ENCODE data around the gene CYLD. TPM values are rescaled to one million over a fixed set of nuclear protein-coding genes. Genes with fewer than 3 reads are reported as not detected.

CYLD gene
- total RNA-seq, result 55.8 and 85.4 TPM in 2 replicates

GRCh38 chr16:50741781-50742575 lies at the start of gene CYLD:
Gene CYLD, plus strand, starts transcription at chr16:50742086. Its CDS starts 7,613 bp downstream, at chr16:50749699.

GRCh38 chr16:50692999-50693781 lies 48.7 kb upstream of the CYLD start, which contains the start of gene NOD2:
Gene NOD2, plus strand, starts transcription at chr16:50693606. Its CDS starts 5,890 bp downstream, at chr16:50699496.

Other genes starting within 250 kb of the CYLD start
- under 0.01 TPM in 1 of 2 replicates, not detected in the other for gene NKD1, start 193.7 kb upstream of the CYLD start, total RNA-seq
- gene SNX20, start 60.8 kb upstream of the CYLD start, total RNA-seq, result not detected in 2 replicates
- 0.19 and 0.28 TPM in 2 replicates for gene NOD2, start 48.5 kb upstream of the CYLD start, total RNA-seq